ENCODE results near the gene KIF26A. TPM values are rescaled to one million over a fixed set of nuclear protein-coding genes. Genes with fewer than 3 reads are reported as not detected.
"Not testable (repeated sequence)": the region's sequence is repeated elsewhere in the genome, so short reads cannot be mapped to it uniquely, and the experiment has no call there.

Gene KIF26A
- total and polyA plus RNA-seq, 8 donors = 0.65 to 21.7 (median 1.5) TPM

- no peak for TF ChIP-seq POLR2AphosphoS5 (IDR thresholded peaks at IDR 0.05)
- TF ChIP-seq EP300 (IDR thresholded peaks at IDR 0.05) = no peak
- TF ChIP-seq POLR2A (IDR thresholded peaks at IDR 0.05) = no peak
- TF ChIP-seq CTCF (IDR thresholded peaks at IDR 0.05) = no peak
- intact Hi-C loops (cut with DNase I; ENCODE audit: low total_unique reads) = no loop called here
- Histone ChIP-seq H3K27ac (no peak overlapping the region), H3K4me1 (peaks cover 0 to 10% (median 4%) of the 10 kb centered on the region in 4 donors), H3K36me3 (no peaks in the 10 kb centered on the region), H3K9me3 (no peaks in the 10 kb centered on the region), H3K4me3 (no peak overlapping the region), H3K27me3 (peaks cover 0 to 14% (median 0%) of the 10 kb centered on the region in 3 donors)
- WGBS, 5 donors = 87 to 94% (median 92%) methylated on average over 20 to 21 of the region's 21 CpGs
- no peak for DNase-seq
Observed at GRCh38 chr14:104152686-104153393, 14.5 kb downstream of the KIF26A start.

GRCh38 chr14:104153394-104153755 is 15.0 kb downstream of the KIF26A start:
- intact Hi-C loops (cut with DNase I; ENCODE audit: low total_unique reads); DNase-seq; H3K4me3 ChIP-seq; H3K9me3 ChIP-seq; H3K27ac ChIP-seq; H3K36me3 ChIP-seq: not testable (repeated sequence)
- H3K4me1 ChIP-seq = peaks cover 0 to 10% (median 6%) of the 10 kb centered on the region in 4 donors
- 31 to 54% (median 35%) methylated on average over 6 to 7 of the region's 7 CpGs; no CpG with 5 or more reads in 1 of the 5 donors for WGBS, 5 donors
- peaks cover 0 to 14% (median 0%) of the 10 kb centered on the region in 3 donors for H3K27me3 ChIP-seq

GRCh38 chr14:104154246-104154645 is 15.9 kb downstream of the KIF26A start:
- H3K9me3 ChIP-seq = no peaks in the 10 kb centered on the region
- TF ChIP-seq POLR2A (IDR thresholded peaks at IDR 0.05) (no peak), CTCF (IDR thresholded peaks at IDR 0.05) (no peak), POLR2AphosphoS5 (IDR thresholded peaks at IDR 0.05) (no peak), EP300 (IDR thresholded peaks at IDR 0.05) (no peak)
- H3K27me3 ChIP-seq = peaks cover 0 to 12% (median 0%) of the 10 kb centered on the region in 3 donors
- H3K27ac ChIP-seq = no peak overlapping the region
- no peak for DNase-seq
- WGBS, 5 donors = 68 to 92% (median 83%) methylated on average over 3 to 15 of the region's 15 CpGs
- H3K36me3 ChIP-seq = no peaks in the 10 kb centered on the region
- H3K4me3 ChIP-seq = no peak overlapping the region
- intact Hi-C loops (cut with DNase I; ENCODE audit: low total_unique reads) = no loop called here
- peaks cover 0 to 12% (median 10%) of the 10 kb centered on the region in 4 donors for H3K4me1 ChIP-seq

GRCh38 chr14:104155513-104155912 is 17.1 kb downstream of the KIF26A start:
- intact Hi-C loops (cut with DNase I; ENCODE audit: low total_unique reads) = no loop called here
- Histone ChIP-seq H3K27me3 (peaks cover 0 to 6% (median 0%) of the 10 kb centered on the region in 3 donors), H3K4me1 (peaks cover 0 to 14% (median 3%) of the 10 kb centered on the region in 4 donors), H3K27ac (no peak overlapping the region), H3K4me3 (no peak overlapping the region), H3K36me3 (no peaks in the 10 kb centered on the region), H3K9me3 (no peaks in the 10 kb centered on the region)
- TF ChIP-seq POLR2AphosphoS5 (IDR thresholded peaks at IDR 0.05) = no peak
- TF ChIP-seq POLR2A (IDR thresholded peaks at IDR 0.05) = no peak
- no peak for TF ChIP-seq EP300 (IDR thresholded peaks at IDR 0.05)
- no peak for TF ChIP-seq CTCF (IDR thresholded peaks at IDR 0.05)
- WGBS, 5 donors = 74 to 95% (median 76%) methylated on average over 20 to 29 of the region's 29 CpGs
- DNase-seq = no peak

- intact Hi-C loops (cut with DNase I; ENCODE audit: low total_unique reads) = no loop called here
- H3K4me1 ChIP-seq = peaks cover 0 to 14% (median 2%) of the 10 kb centered on the region in 4 donors
- no peak for DNase-seq
- no peaks in the 10 kb centered on the region for H3K36me3 ChIP-seq
- H3K9me3 ChIP-seq = no peaks in the 10 kb centered on the region
- WGBS, 5 donors = 75 to 93% (median 88%) methylated on average over 4 to 5 of the region's 5 CpGs
- H3K27me3 ChIP-seq = peaks cover 0 to 4% (median 0%) of the 10 kb centered on the region in 3 donors
- no peak overlapping the region for H3K27ac ChIP-seq
- TF ChIP-seq POLR2AphosphoS5 (IDR thresholded peaks at IDR 0.05) (no peak), EP300 (IDR thresholded peaks at IDR 0.05) (no peak), POLR2A (IDR thresholded peaks at IDR 0.05) (no peak), CTCF (IDR thresholded peaks at IDR 0.05) (no peak)
- H3K4me3 ChIP-seq = no peak overlapping the region
Observed at GRCh38 chr14:104156142-104156541, 17.8 kb downstream of the KIF26A start.

All from stomach (tissue), 9 donors.